Body of pancreas (tissue), 4 donors: ENCODE measurements around the gene MAEA. TPM values are rescaled to one million over a fixed set of nuclear protein-coding genes. Genes with fewer than 3 reads are reported as not detected.
A peak's percentile ranks its signal among the peaks of the same experiment; 100 is the strongest.

Experiments
- ATAC-seq: fragments of 150-250 bp; one replicate; pipeline ENCODE4 v1.9.1; 2016
- DNase-seq, 4 donors: peaks; one replicate each; pipeline ENCODE4 v3.0.0-alpha.2; 2019
- H3K27ac ChIP-seq, 4 donors: fragments of 200-600 bp; sonication (generic); 1 replicate in 3 of 4; 2 replicates in 1 of 4; pipeline versions ENCODE4 v1.5.1 to v1.6.1; 2016 to 2019; ENCODE audit warnings: mild to moderate bottlenecking in 1 of 4, mixed read lengths in 1 of 4, moderate library complexity in 1 of 4
- H3K27me3 ChIP-seq, 2 donors: fragments of 200-600 bp; sonication (generic); one replicate each; pipeline ENCODE4 v1.6.0; 2016; ENCODE audit warnings: mild to moderate bottlenecking in 1 of 2
- H3K36me3 ChIP-seq, 2 donors: fragments of 200-600 bp; sonication (generic); replicated peaks in 1 of 2; 2 replicates each; pipeline ENCODE4 v1.5.1; 2016; ENCODE audit warnings: low read depth in 2 of 2; ENCODE audit not compliant: insufficient read depth in 1 of 2
- H3K4me1 ChIP-seq: fragments of 200-600 bp; sonication (generic); one replicate; pipeline ENCODE4 v1.6.0; 2016
- H3K4me3 ChIP-seq, 2 donors: fragments of 200-600 bp; sonication (generic); 1 replicate in 1 of 2; 2 replicates in 1 of 2; pipeline ENCODE4 v1.5.1; 2016 to 2019
- H3K9me3 ChIP-seq, 3 donors: fragments of 200-600 bp; sonication (generic); 1 replicate in 2 of 3; 2 replicates in 1 of 3; pipeline ENCODE4 v1.5.1; 2016
- POLR2A ChIP-seq, 3 donors: fragments of 450-650 bp; IDR thresholded peaks; one replicate each; pipeline ENCODE4 v1.6.1; 2016; ENCODE audit warnings: antibody characterized with exemption in 3 of 3, mild to moderate bottlenecking in 2 of 3
- WGBS, 2 donors: methylation state at CpG; one replicate each; pipeline ENCODE4 v1.1.5; 2017; 5-methylcytosine and 5-hydroxymethylcytosine counted together
- intact Hi-C: fragments of 100-400 bp; cut with DNase I; formaldehyde crosslinking; loops from one replicate; pipeline ENCODE4 v1.15.1; 2023
- total RNA-seq, 2 donors: library from RNA; depleted of rRNA; stranded (reverse); fragments of >200 nt; gene quantifications; one replicate each; pipeline ENCODE4 v1.1.0, GENCODE V29; 2016
- TF ChIP-seq, protein P1 (sequence below), 7 experiments: fragments of 450-650 bp in 4 of 7; fragments of 200-600 bp in 3 of 7; sonication (generic) in 3 of 7; IDR thresholded peaks; one replicate each; pipeline ENCODE4 v1.5.1; 2016 to 2019; ENCODE audit warnings: antibody characterized with exemption in 7 of 7

The MAEA gene
- total RNA-seq, 2 donors from 2014 or later, result 68.7 to 88.0 TPM

DNA sequence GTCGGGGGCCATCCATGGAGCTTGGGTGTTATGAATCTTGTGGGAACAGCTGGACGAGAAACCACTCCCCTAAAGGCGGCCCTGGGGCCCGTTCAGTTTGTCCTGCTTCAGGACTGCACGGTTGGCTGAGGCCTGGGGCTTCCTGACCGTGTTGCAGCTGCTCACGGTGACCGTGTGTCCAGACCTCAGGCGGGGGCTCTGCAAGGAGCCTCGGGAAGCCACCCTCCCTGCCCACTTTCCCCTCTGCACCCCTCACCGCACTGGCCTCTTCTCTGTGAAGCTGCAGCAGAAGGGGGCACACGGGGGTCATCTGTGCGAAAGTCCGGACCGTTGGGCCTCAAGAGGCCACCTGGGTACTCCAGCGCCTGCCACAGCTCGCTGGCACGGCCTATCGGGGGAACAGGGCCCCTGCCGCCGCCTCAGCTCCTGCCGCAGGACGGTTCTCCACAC is 86.7 kb downstream of the MAEA start:
- Histone ChIP-seq H3K4me1 (peaks cover 14% of the 10 kb centered on the region), H3K27me3 (no peaks in the 10 kb centered on the region), H3K4me3 (no peak overlapping the region), H3K27ac (no peak overlapping the region), H3K36me3 (peaks cover 0 to 7% of the 10 kb centered on the region in 2 donors), H3K9me3 (no peaks in the 10 kb centered on the region)
- intact Hi-C loops, result no loop called here
- TF ChIP-seq POLR2A (IDR thresholded peaks at IDR 0.05), result no peak
- TF ChIP-seq, protein P1, sequence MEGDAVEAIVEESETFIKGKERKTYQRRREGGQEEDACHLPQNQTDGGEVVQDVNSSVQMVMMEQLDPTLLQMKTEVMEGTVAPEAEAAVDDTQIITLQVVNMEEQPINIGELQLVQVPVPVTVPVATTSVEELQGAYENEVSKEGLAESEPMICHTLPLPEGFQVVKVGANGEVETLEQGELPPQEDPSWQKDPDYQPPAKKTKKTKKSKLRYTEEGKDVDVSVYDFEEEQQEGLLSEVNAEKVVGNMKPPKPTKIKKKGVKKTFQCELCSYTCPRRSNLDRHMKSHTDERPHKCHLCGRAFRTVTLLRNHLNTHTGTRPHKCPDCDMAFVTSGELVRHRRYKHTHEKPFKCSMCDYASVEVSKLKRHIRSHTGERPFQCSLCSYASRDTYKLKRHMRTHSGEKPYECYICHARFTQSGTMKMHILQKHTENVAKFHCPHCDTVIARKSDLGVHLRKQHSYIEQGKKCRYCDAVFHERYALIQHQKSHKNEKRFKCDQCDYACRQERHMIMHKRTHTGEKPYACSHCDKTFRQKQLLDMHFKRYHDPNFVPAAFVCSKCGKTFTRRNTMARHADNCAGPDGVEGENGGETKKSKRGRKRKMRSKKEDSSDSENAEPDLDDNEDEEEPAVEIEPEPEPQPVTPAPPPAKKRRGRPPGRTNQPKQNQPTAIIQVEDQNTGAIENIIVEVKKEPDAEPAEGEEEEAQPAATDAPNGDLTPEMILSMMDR (IDR thresholded peaks at IDR 0.05), result no peak
- DNase-seq (peak in 2 of 4 donors; percentile 7 to 8), ATAC-seq (no peak)
- WGBS, 2 donors, result 87 to 98% methylated on average over 9 to 23 of the region's 23 CpGs

- Histone ChIP-seq H3K27ac (no peak overlapping the region), H3K36me3 (peaks cover 0 to 7% of the 10 kb centered on the region in 2 donors), H3K9me3 (no peaks in the 10 kb centered on the region), H3K27me3 (no peaks in the 10 kb centered on the region), H3K4me1 (peaks cover 14% of the 10 kb centered on the region), H3K4me3 (no peak overlapping the region)
- ATAC-seq (no peak), DNase-seq (peak in 3 of 4 donors; percentile 11 to 15 (median 14))
- intact Hi-C loops, result no loop called here
- no peak for TF ChIP-seq POLR2A (IDR thresholded peaks at IDR 0.05)
- TF ChIP-seq, protein P1 (IDR thresholded peaks at IDR 0.05), result no peak
- WGBS, 2 donors, result 87 to 88% methylated on average over 11 to 31 of the region's 32 CpGs
Measured at GRCh38 chr4:1376841-1377605, 87.3 kb downstream of the MAEA start.

GRCh38 chr4:1377606-1378261 is 88.0 kb downstream of the MAEA start:
- intact Hi-C loops, result no loop called here
- no peak overlapping the region for H3K27ac ChIP-seq
- no peaks in the 10 kb centered on the region for H3K9me3 ChIP-seq
- TF ChIP-seq POLR2A (IDR thresholded peaks at IDR 0.05), result no peak
- TF ChIP-seq, protein P1 (IDR thresholded peaks at IDR 0.05), result no peak
- H3K27me3 ChIP-seq, result no peaks in the 10 kb centered on the region
- H3K4me3 ChIP-seq, result no peak overlapping the region
- ATAC-seq, result no peak
- peak in 3 of 4 donors; percentile 4 to 11 (median 11) for DNase-seq
- WGBS, 2 donors, result 89 to 95% methylated on average over 7 to 19 of the region's 19 CpGs
- peaks cover 14% of the 10 kb centered on the region for H3K4me1 ChIP-seq
- H3K36me3 ChIP-seq, result peaks cover 0 to 7% of the 10 kb centered on the region in 2 donors

DNA sequence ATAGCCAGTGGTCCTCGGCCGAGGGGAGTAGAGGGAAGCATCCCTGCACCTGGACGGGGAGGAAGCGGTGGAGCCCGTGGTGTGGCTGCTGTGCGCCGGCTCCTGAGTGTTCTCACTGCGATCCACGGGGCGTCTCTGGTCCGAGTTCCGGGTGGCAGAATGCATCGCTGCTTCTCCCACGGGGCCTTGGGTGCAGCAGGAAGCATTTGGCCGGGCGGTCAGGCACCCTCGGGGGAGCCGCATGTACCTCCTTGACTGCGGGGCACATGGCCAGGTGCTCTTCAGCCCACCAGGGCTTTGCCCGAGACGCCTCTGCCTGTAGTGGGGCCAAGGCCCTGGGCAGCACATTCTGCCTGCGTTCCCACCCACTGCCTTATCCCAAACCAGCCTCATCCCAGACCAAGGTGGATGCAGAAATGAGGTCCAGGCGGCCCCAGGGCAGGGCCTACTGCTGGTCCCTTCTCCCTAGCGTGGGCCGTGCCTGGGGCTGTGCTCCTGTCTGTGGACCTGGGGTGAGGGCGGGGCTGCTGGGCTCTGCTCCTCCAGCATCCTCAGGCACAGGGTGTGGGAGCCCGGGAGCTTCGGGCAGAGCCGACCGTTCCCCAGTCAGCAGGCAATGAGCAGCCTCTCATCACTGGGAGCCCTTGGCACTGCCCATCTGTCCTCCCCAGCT is 89.0 kb downstream of the MAEA start:
- peak in 3 of 4 donors; percentile 4 to 11 (median 9) for DNase-seq
- ATAC-seq, result no peak
- 92 to 96% methylated on average over 19 to 26 of the region's 30 CpGs for WGBS, 2 donors
- Histone ChIP-seq H3K4me3 (no peak overlapping the region), H3K4me1 (peaks cover 14% of the 10 kb centered on the region), H3K27me3 (no peaks in the 10 kb centered on the region), H3K27ac (peak overlapping the region in 3 of 4 donors; percentile 37 to 41 (median 41)), H3K36me3 (peaks cover 0 to 7% of the 10 kb centered on the region in 2 donors), H3K9me3 (no peaks in the 10 kb centered on the region)
- intact Hi-C loops, result no loop called here
- TF ChIP-seq, protein P1 (IDR thresholded peaks at IDR 0.05), result no peak
- no peak for TF ChIP-seq POLR2A (IDR thresholded peaks at IDR 0.05)
